Common myeloid progenitor, CD34-positive (primary cell): ENCODE measurements around the gene SPNS3.
A peak's percentile ranks its signal among the peaks of the same experiment; 100 is the strongest.

Experiments
- CTCF ChIA-PET: fragments of 350-600 bp; sonication (Branson Sonifier 250); formaldehyde crosslinking; loops from one replicate; lab custom pipeline; 2021; ENCODE audit warnings: antibody characterized with exemption; lab: Charles Lee
- POLR2A ChIA-PET: fragments of 350-600 bp; sonication (Branson Sonifier 250); formaldehyde crosslinking; loops from one replicate; lab custom pipeline; 2021; ENCODE audit warnings: antibody characterized with exemption; lab: Charles Lee
- DNase-seq, 3 donors: peaks; one replicate each; pipeline versions ENCODE4 v3.0.0 to v3.0.0-alpha.2; 2013
- H3K27ac ChIP-seq, 2 experiments: 1 replicate in 1 of 2; 2 replicates in 1 of 2; pipeline ENCODE4 v1.7.0; 2013; ENCODE audit warnings: inconsistent platforms in 2 of 2, low read length in 2 of 2, mild to moderate bottlenecking in 2 of 2, low read depth in 1 of 2, moderate library complexity in 1 of 2; ENCODE audit not compliant: severe bottlenecking in 2 of 2, insufficient read depth in 1 of 2, poor library complexity in 1 of 2
- H3K27me3 ChIP-seq, 5 experiments: replicated peaks in 2 of 5; 1 replicate in 3 of 5; 2 replicates in 2 of 5; pipeline versions ENCODE4 v1.6.1 to v1.7.0; 2013; ENCODE audit warnings: low read length in 4 of 5, mild to moderate bottlenecking in 2 of 5, moderate library complexity in 2 of 5, inconsistent platforms in 1 of 5; ENCODE audit not compliant: insufficient read depth in 5 of 5, control insufficient read depth in 4 of 5
- H3K36me3 ChIP-seq, 4 experiments: 1 replicate in 2 of 4; 2 replicates in 2 of 4; pipeline versions ENCODE4 v1.6.1 to v1.7.0; 2013; ENCODE audit warnings: low read length in 3 of 4, control low read depth in 1 of 4, mild to moderate bottlenecking in 1 of 4; ENCODE audit not compliant: control insufficient read depth in 4 of 4, insufficient read depth in 4 of 4
- H3K4me1 ChIP-seq, 4 experiments: 1 replicate in 3 of 4; 2 replicates in 1 of 4; pipeline versions ENCODE4 v1.6.1 to v1.7.1; 2013; ENCODE audit warnings: low read length in 3 of 4, mild to moderate bottlenecking in 3 of 4, control low read depth in 1 of 4, inconsistent platforms in 1 of 4, moderate library complexity in 1 of 4; ENCODE audit not compliant: control insufficient read depth in 4 of 4, insufficient read depth in 4 of 4; ENCODE audit errors: control extremely low read depth in 1 of 4
- H3K4me3 ChIP-seq, 7 experiments: 1 replicate in 4 of 7; 2 replicates in 3 of 7; pipeline versions ENCODE4 v1.5.1 to v1.7.0; 2013; ENCODE audit warnings: mild to moderate bottlenecking in 7 of 7, low read length in 6 of 7, moderate library complexity in 6 of 7, inconsistent platforms in 2 of 7, low read depth in 2 of 7, control low read depth in 1 of 7; ENCODE audit not compliant: insufficient read depth in 4 of 7, control insufficient read depth in 1 of 7; ENCODE audit errors: extremely low read depth in 1 of 7
- H3K9me3 ChIP-seq, 5 experiments: 1 replicate in 4 of 5; 2 replicates in 1 of 5; pipeline versions ENCODE4 v1.6.1 to v1.7.1; 2013; ENCODE audit warnings: low read length in 4 of 5, mild to moderate bottlenecking in 2 of 5, inconsistent platforms in 1 of 5, low read depth in 1 of 5, moderate library complexity in 1 of 5; ENCODE audit not compliant: control insufficient read depth in 4 of 5, insufficient read depth in 2 of 5; ENCODE audit errors: control extremely low read depth in 1 of 5
- WGBS: methylation state at CpG from one replicate; pipeline ENCODE4 v1.1.5; 2013; ENCODE audit not compliant: insufficient coverage; 5-methylcytosine and 5-hydroxymethylcytosine counted together

SPNS3 gene

GRCh38 chr17:4409659-4410058 is 24.1 kb upstream of the SPNS3 start:
- POLR2A ChIA-PET = no interaction called here

GRCh38 chr17:4411201-4411600 is 22.5 kb upstream of the SPNS3 start:
- H3K36me3 ChIP-seq = no peaks in the 10 kb centered on the region
- no peaks in the 10 kb centered on the region for H3K27me3 ChIP-seq
- H3K4me3 ChIP-seq = no peak overlapping the region
- peak in 2 of 3 donors; percentile 29 to 33 for DNase-seq
- H3K9me3 ChIP-seq = no peaks in the 10 kb centered on the region
- H3K27ac ChIP-seq = no peak overlapping the region
- 69% methylated on average over 3 of the region's 3 CpGs for WGBS
- peaks cover 0 to 5% (median 2%) of the 10 kb centered on the region in 4 experiments for H3K4me1 ChIP-seq
- CTCF ChIA-PET = interaction anchor here (0.9 to 2.9 kb wide), 5 partner anchors 8 to 195 kb away, joined by 3 to 12 read pairs (median 4); no protein-coding TSS in a partner anchor
- POLR2A ChIA-PET = no interaction called here

More at GRCh38 chr17:4409659-4410058, 24.1 kb upstream of the SPNS3 start:
- H3K27me3 ChIP-seq = peaks cover 0 to 3% (median 0%) of the 10 kb centered on the region in 5 experiments
- DNase-seq = no peak
- CTCF ChIA-PET = interaction anchor here (1.1 kb wide), 1 partner anchor 9 kb away, joined by 3 read pairs; no protein-coding TSS in a partner anchor
- H3K36me3 ChIP-seq = no peaks in the 10 kb centered on the region
- H3K4me1 ChIP-seq = peaks cover 0 to 5% (median 2%) of the 10 kb centered on the region in 4 experiments
- 98% methylated on average over 5 of the region's 6 CpGs for WGBS
- no peak overlapping the region for H3K27ac ChIP-seq
- no peaks in the 10 kb centered on the region for H3K9me3 ChIP-seq
- H3K4me3 ChIP-seq = no peak overlapping the region

DNA sequence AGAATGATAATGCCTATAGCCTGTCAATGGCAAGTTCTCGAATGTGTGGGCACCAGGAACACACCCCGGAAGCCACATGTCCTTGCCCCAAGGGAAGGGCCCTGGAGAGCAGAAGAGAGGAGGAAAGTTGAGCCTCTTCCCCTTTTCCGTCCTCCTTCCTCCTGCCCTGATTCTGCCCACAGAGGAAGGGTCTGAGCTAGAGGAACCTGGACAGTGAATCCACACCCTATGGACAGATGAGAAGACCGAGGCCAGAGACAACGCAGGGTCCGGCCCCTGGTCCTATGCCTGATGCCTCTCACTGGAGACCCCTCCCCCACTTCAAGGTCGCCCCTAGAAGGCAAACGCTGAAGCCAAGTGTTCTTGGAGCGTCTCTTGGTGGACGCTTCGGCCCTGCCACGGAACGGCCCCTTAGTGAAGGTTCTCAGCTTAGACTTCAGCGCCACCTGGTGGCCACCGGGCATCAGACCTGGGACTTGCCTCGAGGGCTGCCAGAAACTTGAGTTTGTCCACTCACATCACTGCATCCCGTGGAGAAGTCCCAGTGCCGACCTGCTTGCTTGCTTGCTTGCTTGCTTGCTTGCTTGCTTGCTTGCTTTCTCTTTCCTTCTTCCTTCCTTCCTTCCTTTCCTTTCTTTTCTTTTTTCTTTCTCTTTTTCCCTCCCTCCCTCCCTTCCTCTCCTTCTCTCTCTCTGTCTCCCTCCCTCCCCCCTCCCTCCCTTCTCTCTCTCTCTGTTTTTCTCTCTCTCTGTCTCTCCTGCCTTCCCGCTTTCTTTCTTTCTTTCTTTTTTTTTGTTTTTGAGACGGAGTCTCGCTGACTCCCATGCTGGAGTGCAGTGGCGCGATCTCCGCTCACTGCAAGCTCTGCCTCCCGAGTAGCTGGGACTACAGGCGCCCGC is 20.6 kb upstream of the SPNS3 start:
- peak overlapping the region in 2 of 7 experiments; percentile 11 to 48 for H3K4me3 ChIP-seq
- H3K9me3 ChIP-seq = no peaks in the 10 kb centered on the region
- 25% methylated on average over 20 of the region's 27 CpGs for WGBS
- no peaks in the 10 kb centered on the region for H3K27me3 ChIP-seq
- peak; percentile 89 to 95 (median 92) for DNase-seq
- H3K4me1 ChIP-seq = peaks cover 0 to 5% (median 2%) of the 10 kb centered on the region in 4 experiments
- no peaks in the 10 kb centered on the region for H3K36me3 ChIP-seq
- H3K27ac ChIP-seq = no peak overlapping the region
- POLR2A ChIA-PET = interaction anchor here (0.5 kb wide), 1 partner anchor 220 kb away, joined by 3 read pairs; no protein-coding TSS in a partner anchor
- CTCF ChIA-PET = interaction anchor here (0.5 to 2.9 kb wide), 9 partner anchors 8 to 224 kb away, joined by 3 to 12 read pairs (median 4); no protein-coding TSS in a partner anchor

DNA sequence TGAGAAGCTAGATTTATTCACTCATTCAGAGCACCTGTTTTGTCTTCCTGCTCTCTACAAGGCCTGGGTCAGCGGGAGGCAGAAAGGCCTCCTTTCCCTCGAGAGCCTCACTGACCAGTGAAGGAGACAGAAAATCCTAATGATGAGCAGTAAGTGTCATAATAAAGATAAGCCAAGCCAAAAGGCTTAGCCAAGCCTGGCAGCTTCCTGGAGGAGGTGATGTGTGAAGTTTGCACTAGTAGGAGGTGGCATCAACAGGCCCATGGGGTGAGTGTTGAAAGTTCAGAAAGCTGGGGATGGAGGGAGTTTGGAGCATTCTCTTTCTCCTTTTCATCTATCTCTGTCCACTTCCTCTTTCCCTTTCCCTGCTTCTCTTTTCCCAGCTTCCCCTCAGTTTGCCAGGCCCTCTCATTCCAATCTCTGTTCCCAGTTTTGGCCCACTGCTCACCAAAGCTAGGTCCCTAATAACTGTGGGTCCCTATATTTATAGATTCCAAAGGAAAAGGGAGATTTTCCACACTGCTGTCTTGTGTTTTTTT is 16.5 kb upstream of the SPNS3 start:
- Histone ChIP-seq H3K4me1 (peaks cover 0 to 8% (median 2%) of the 10 kb centered on the region in 4 experiments), H3K36me3 (no peaks in the 10 kb centered on the region), H3K4me3 (no peak overlapping the region), H3K27me3 (no peaks in the 10 kb centered on the region), H3K27ac (no peak overlapping the region), H3K9me3 (no peaks in the 10 kb centered on the region)
- ChIA-PET POLR2A (no interaction called here), CTCF (interaction anchor here (1.0 to 3.9 kb wide), 8 partner anchors 16 to 217 kb away, joined by 3 to 25 read pairs (median 5); partner anchors contain the start of gene SPNS3)
- DNase-seq = no peak
- WGBS = 80% methylated on average over 1 of the region's 2 CpGs

DNA sequence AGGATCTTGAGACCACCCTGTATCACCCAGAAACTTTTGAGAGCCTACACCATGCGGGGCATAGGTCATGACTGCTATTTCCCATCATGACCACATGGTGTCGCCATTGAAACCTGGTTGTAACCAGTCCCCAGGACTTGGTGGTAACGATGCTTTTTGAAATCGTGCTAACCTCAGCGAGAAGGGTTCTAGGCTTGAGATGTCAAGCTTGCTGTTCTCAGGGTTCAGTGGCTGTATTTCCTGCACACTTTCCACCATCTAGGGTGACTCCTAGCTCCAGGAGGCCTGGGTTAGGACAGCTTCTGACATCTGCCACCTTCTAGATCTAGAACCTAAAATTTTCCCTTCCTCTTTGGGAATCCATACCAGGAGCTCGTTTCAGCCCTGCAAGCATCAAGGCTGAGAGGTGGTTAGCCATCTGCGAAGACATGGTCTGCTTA is 13.0 kb upstream of the SPNS3 start:
- POLR2A ChIA-PET = interaction anchor here (0.9 to 1.4 kb wide), 3 partner anchors 16 to 82 kb away, joined by 3 to 9 read pairs (median 6); partner anchors contain the start of gene SPNS2

GRCh38 chr17:4422864-4423263 is 10.9 kb upstream of the SPNS3 start:
- Histone ChIP-seq H3K27ac (no peak overlapping the region), H3K27me3 (no peaks in the 10 kb centered on the region), H3K4me3 (no peak overlapping the region), H3K36me3 (no peaks in the 10 kb centered on the region), H3K4me1 (peaks cover 0 to 13% (median 4%) of the 10 kb centered on the region in 4 experiments), H3K9me3 (no peaks in the 10 kb centered on the region)
- ChIA-PET CTCF (interaction anchor here (1.4 to 4.3 kb wide), 5 partner anchors 11 to 118 kb away, joined by 3 to 22 read pairs (median 7); no protein-coding TSS in a partner anchor), POLR2A (interaction anchor here (0.7 kb wide), 2 partner anchors 11 to 18 kb away, joined by 3 read pairs; partner anchors contain the start of gene SPNS3)
- DNase-seq = no peak
- 60% methylated on average over 3 of the region's 6 CpGs for WGBS

More for the DNA sequence above, 13.0 kb upstream of the SPNS3 start:
- 5% methylated on average over 7 of the region's 7 CpGs for whole genome bisulfite sequencing
- CTCF ChIA-PET = interaction anchor here (0.6 to 4.3 kb wide), 36 partner anchors 8 to 227 kb away, joined by 3 to 22 read pairs (median 5); partner anchors contain the start of gene SPNS3
- Histone ChIP-seq H3K9me3 (no peaks in the 10 kb centered on the region), H3K36me3 (no peaks in the 10 kb centered on the region), H3K27ac (no peak overlapping the region), H3K4me3 (no peak overlapping the region), H3K27me3 (no peaks in the 10 kb centered on the region), H3K4me1 (peaks cover 0 to 4% (median 0%) of the 10 kb centered on the region in 4 experiments)
- DNase-seq = peak; percentile 83 to 90 (median 87)
